Prostate gland (tissue), 2 donors: ENCODE results near the gene SPATS1.

Experiments
- POLR2A ChIP-seq: fragments of 450-650 bp; IDR thresholded peaks from one replicate; pipeline ENCODE4 v1.6.1; 2016; ENCODE audit warnings: antibody characterized with exemption, mild to moderate bottlenecking
- POLR2AphosphoS5 ChIP-seq: sonication (generic); formaldehyde crosslinking; IDR thresholded peaks from one replicate; pipeline ENCODE4 v1.6.1; 2017; ENCODE audit warnings: antibody characterized with exemption
- TF ChIP-seq, protein P1 (sequence below), 4 experiments: fragments of 200-600 bp in 2 of 4; fragments of 450-650 bp in 2 of 4; sonication (generic) in 2 of 4; IDR thresholded peaks; 1 replicate in 3 of 4; 2 replicates in 1 of 4; pipeline ENCODE4 v1.5.1; 2016 to 2019; ENCODE audit warnings: antibody characterized with exemption in 4 of 4, mild to moderate bottlenecking in 2 of 4, moderate library complexity in 2 of 4

- TF ChIP-seq POLR2AphosphoS5 (no peak), POLR2A (no peak)
- TF ChIP-seq, protein P1, sequence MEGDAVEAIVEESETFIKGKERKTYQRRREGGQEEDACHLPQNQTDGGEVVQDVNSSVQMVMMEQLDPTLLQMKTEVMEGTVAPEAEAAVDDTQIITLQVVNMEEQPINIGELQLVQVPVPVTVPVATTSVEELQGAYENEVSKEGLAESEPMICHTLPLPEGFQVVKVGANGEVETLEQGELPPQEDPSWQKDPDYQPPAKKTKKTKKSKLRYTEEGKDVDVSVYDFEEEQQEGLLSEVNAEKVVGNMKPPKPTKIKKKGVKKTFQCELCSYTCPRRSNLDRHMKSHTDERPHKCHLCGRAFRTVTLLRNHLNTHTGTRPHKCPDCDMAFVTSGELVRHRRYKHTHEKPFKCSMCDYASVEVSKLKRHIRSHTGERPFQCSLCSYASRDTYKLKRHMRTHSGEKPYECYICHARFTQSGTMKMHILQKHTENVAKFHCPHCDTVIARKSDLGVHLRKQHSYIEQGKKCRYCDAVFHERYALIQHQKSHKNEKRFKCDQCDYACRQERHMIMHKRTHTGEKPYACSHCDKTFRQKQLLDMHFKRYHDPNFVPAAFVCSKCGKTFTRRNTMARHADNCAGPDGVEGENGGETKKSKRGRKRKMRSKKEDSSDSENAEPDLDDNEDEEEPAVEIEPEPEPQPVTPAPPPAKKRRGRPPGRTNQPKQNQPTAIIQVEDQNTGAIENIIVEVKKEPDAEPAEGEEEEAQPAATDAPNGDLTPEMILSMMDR (IDR thresholded peaks at IDR 0.05), result no peak
Observed at GRCh38 chr6:44341095-44341890, 1.2 kb upstream of the SPATS1 start.
